Sigmoid colon (tissue), 4 donors: Measurements from ENCODE around the gene C16orf92.

Experiments used
- CTCF ChIP-seq, 4 experiments: fragments of 450-650 bp in 3 of 4; fragments of 200-600 bp in 1 of 4; IDR thresholded peaks; one replicate each; pipeline ENCODE4 v1.5.1; 2016 to 2019; ENCODE audit warnings: antibody characterized with exemption in 4 of 4, mild to moderate bottlenecking in 3 of 4, moderate library complexity in 2 of 4
- POLR2A ChIP-seq, 2 donors: fragments of 450-650 bp; IDR thresholded peaks; one replicate each; pipeline ENCODE4 v1.6.1; 2016; ENCODE audit warnings: antibody characterized with exemption in 2 of 2, mild to moderate bottlenecking in 2 of 2, moderate library complexity in 2 of 2
- POLR2AphosphoS5 ChIP-seq, 4 donors: sonication (generic); formaldehyde crosslinking; IDR thresholded peaks; one replicate each; pipeline ENCODE4 v1.6.1; 2017; ENCODE audit warnings: antibody characterized with exemption in 4 of 4

DNA sequence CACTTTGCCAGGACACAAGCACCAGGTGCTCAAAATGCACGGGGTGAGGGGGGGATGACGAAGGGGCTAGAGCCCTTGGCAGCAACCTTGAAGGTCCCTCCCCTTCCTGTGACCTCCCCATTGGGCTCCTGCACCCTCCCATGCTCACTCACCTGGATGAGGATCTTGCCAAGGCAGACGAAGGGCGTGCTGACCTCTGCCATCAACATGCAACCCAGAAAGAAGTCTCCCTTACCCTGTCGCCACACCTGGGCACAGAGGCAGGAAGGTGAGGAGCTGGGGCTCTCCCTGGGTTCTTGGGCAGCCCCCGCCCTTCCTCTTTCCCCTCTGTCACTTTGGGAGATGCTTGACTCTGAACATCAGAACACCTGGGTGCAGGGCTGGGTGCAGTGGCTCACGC is 2.6 kb downstream of the C16orf92 start:
- TF ChIP-seq POLR2A (IDR thresholded peaks at IDR 0.05) (no peak), CTCF (IDR thresholded peaks at IDR 0.05) (no peak), POLR2AphosphoS5 (IDR thresholded peaks at IDR 0.05) (no peak)
